IPS-NIHi11 (cell line): Measurements from ENCODE around the gene RIN3.
A peak's percentile ranks its signal among the peaks of the same experiment; 100 is the strongest.
"Not testable (repeated sequence)": the region's sequence is repeated elsewhere in the genome, so short reads cannot be mapped to it uniquely, and the experiment has no call there.

ENCODE experiments used
- DNase-seq: peaks from one replicate; pipeline ENCODE4 v3.0.0; 2012; ENCODE audit warnings: mixed read lengths, low spot score

Gene RIN3

DNA sequence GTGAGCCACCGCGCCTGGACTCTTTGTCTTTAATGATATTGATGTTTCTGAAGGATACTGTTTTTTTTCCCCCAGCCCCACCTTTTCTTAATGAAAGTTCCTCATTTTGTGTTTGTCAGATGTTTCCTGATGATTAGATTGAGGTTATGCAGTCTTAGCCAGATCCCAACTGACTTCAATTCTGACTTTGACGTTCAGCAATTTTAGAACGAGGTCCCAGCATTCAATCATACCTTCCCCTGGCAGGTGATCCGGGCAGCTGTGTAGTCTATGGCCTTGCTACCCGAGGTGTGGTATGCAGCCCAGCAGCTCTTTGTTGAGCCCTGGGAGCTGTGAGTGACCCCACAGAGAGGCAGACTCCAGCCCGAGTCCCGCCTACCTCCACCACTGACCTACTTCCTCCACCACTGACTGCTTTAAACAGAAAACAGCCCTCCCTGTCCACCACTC, 152.1 kb downstream of the RIN3 start:
- peak; percentile 33 for DNase-seq

GRCh38 chr14:92666251-92666650, 152.7 kb downstream of the RIN3 start:
- DNase-seq: no peak

DNA sequence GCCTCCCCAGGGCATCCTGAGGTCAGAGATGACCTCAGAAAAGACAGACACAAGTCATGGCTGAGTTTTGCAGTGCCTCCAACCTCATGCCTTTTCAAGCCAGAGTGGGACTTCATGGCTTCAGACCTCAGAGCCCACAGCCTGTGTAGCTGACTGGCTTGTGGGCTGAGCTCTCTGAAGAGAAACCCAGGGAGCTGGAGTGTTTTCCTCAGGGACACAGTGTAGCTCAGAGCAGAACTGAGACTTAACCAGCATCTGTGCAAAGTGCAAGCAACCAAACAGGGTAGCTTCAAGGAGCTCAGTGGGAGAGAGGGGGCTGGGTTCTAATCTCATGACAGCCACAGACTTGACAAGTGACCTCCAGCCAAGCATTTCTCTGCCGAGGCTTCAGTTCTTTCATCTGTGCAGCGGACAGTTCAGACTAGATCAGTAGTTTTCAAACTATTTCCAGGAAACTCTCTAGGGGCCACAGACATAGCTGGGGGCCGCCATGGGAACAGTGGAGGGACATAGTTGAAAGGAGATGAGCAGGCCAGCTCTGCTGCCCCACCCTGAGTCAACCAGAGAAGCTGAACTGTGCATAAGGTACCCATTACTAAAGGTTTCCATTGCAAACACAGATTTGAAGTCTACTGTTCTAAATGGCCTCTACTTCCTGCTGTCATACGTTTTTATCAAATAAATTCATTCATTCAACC, 154.8 kb downstream of the RIN3 start:
- DNase-seq: no peak

DNA sequence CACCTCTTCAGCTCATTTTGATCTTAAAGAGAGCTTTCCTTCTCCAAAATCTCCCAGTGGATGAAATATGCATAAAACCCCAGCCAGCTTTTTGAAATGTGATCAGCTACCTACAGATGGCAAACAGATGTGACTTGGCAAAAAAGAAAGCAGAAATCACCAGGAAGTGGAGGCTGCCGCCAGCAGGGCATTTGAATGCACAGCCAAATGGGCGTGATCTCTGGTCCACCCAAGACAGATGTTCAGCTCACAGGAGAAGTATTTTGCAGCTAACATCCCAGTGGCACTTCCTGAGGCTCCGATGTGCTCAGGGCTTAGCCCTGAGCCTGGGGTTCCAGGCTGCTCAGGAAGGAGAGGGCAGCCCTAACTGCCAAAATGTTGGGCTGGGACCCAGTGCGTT, 156.6 kb downstream of the RIN3 start:
- peak; percentile 45 for DNase-seq

- no peak for DNase-seq
Observed at GRCh38 chr14:92670643-92671366, 157.2 kb downstream of the RIN3 start.

DNA sequence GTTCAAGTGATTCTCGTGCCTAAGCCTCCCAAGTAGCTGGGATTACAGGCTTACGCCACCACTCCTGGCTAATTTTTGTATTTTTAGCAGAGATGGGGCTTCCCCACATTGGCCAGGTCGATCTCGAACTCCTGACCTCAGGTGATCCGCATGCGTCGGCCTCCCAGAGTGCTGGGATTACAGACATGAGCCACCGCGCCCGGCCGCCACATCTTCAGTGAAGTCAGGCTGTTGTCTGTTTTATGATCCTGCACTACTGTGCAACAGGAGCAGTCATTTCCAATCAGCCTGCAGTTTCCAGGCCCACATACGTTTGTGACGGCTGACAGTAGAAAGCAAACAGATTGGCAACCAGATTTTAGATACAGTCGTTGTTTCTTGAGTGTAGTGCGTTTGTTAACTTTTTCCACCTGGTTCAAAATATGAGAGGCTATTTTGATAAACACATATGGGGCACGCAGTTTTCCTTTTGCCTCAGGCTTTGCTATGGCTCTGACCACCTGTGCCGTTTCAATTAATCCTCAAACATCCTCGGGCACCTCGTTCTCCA, 160.1 kb downstream of the RIN3 start:
- no peak for DNase-seq

- no peak for DNase-seq
Observed at GRCh38 chr14:92675421-92675820, 161.8 kb downstream of the RIN3 start.

DNA sequence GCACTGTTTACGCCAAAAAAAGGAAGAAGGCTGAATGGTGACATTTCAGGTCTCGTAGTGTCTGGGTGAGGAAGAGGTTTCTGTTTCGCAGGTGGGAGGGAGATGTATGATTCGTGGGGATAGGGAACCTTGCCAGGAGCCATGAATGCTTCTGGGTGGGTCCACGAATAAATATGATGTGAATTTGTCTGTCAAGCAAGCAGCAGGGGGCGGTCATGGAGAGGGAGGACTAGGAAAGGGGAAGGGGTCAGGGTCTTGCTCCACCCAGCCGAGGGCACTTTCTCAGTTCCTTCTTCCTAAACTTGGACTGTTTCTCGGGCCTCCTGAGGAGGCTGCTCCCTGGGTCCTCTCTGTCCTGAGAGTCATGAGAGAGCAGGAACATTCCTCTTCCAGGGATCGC, 162.4 kb downstream of the RIN3 start:
- no peak for DNase-seq

GRCh38 chr14:92676403-92677086, 163.0 kb downstream of the RIN3 start:
- no peak for DNase-seq

DNA sequence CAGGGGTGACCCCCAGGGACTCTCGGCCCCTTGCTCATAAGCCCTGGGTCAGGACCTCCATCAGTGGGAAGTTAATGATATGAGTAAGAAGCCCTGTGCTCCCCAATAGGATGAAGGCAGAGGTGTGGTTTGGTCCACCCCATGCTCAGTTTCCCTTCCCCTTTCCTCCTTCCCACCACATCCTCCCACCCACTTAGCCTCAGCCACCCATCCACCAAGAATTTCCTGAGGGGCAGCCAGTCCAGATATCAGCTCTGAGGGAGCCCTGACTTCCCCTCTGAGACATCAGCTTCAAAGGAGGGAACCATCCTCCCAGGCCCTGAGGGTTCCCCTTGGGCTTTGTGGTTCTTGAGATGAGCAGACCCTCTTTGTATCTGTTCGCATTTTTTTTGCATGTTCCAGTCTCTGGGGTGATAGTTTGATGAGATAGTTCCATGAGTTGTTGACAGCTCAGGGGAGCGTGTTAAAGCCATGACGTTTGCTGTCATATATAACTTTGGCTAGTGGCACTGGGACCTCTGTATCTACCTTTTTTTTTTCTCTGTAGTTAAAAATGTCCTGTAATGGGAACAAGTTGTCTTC, 163.6 kb downstream of the RIN3 start:
- DNase-seq: no peak

- no peak for DNase-seq
Observed at GRCh38 chr14:92677955-92678354, 164.4 kb downstream of the RIN3 start.

- no peak for DNase-seq
Observed at GRCh38 chr14:92678766-92679165, 165.2 kb downstream of the RIN3 start.

GRCh38 chr14:92679246-92679645, 165.7 kb downstream of the RIN3 start:
- DNase-seq: no peak

DNA sequence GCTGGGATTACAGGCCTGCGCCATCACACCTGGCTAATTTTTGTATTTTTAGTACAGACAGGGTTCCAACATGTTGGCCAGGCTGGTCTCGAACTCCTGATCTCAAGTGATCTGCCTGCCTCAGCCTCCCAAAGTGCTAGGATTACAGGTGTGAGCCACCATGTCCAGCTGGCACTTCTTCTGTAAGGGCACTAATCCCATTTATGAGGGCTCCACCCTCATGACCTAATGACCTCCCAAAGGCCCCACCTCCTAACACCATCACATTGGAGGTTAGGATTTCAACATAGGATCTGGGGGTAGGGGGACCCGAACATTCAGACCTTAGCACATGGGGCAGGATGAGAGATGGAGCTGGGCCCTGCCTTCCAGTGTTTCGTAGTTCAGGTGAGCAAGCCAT, 166.7 kb downstream of the RIN3 start:
- DNase-seq: not testable (repeated sequence)

- peak; percentile 89 for DNase-seq
Observed at GRCh38 chr14:92680781-92681650, 167.4 kb downstream of the RIN3 start.

DNA sequence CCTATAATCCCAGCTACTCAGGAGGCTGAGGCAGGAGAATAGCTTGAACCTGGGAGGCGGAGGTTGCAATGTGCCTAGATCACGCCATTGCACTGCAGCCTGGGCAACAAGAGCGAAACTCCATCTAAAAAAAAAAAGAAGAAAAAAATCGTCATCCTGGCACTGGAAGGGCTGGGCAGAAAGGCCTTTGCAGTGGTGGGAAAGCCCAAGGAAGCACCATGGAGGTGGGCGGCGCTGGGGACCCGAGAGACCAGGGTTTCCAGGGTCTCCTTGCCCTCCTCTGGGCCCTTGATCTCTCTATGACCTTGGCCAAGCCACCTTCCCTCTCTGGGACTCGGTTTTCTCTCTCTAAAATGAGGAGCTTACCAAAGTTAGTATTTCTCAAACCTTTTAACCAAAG, 169.5 kb downstream of the RIN3 start:
- no peak for DNase-seq

- DNase-seq: peak; percentile 64
Observed at GRCh38 chr14:92684801-92685560, 171.4 kb downstream of the RIN3 start.

- DNase-seq: no peak
Observed at GRCh38 chr14:92685784-92686355, 172.3 kb downstream of the RIN3 start.

DNA sequence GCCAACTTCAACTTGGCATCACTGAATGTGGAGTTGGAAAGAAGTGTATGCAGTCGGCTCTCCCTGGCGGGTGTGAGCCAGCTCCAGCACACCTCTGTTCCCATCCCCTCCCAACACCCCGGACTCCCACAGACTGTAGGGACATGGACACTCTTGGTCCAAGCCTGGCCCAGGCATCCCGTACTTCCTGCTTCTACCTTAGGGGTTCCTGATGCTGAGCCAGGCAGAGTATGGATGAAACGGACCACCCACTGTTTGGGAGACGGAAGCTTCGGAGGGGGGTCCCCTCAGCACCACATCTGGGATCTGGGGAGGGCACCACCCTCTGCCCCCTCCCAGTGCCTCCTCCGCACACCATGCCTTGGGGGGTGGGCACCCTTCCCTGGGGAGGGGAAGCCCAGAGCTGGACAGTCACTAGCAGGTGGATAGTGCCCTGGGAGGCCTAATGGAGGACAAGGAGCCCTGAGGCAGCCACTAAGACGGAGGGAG, 172.9 kb downstream of the RIN3 start:
- DNase-seq: no peak

- DNase-seq: peak; percentile 98
Observed at GRCh38 chr14:92686900-92687427, 173.4 kb downstream of the RIN3 start.
